SU-DHL-6 (cell line): Measurements from ENCODE around the gene UPB1.

Experiments
- H2AFZ ChIP-seq: fragments of 200-600 bp; sonication (generic); 2 replicates; pipeline ENCODE4 v1.6.1; 2014; ENCODE audit warnings: low read depth, mild to moderate bottlenecking, moderate library complexity, mixed read lengths, antibody characterized with exemption, low read length; ENCODE audit not compliant: severe bottlenecking
- H3F3A ChIP-seq: fragments of 200-600 bp; shearing (Covaris generic); 2 replicates; pipeline ENCODE4 v1.6.0; 2016; ENCODE audit warnings: antibody characterized with exemption, mild to moderate bottlenecking; ENCODE audit not compliant: insufficient read depth
- H3K27ac ChIP-seq: fragments of 200-600 bp; sonication (generic); 2 replicates; pipeline ENCODE4 v1.5.1; 2016; ENCODE audit warnings: low read depth, mild to moderate bottlenecking, low read length, moderate library complexity, mixed read lengths
- H3K27me3 ChIP-seq: fragments of 200-600 bp; sonication (generic), shearing (Covaris generic); 2 replicates; pipeline ENCODE4 v1.6.0; 2014; ENCODE audit warnings: mild to moderate bottlenecking, low read length
- H3K36me3 ChIP-seq: fragments of 200-600 bp; sonication (generic); 2 replicates; pipeline ENCODE4 v1.6.1; 2014; ENCODE audit warnings: mild to moderate bottlenecking, low read length, mixed read lengths
- H3K4me2 ChIP-seq: fragments of 300-600, 200-600 bp; shearing (Covaris generic), sonication (generic); 2 replicates; pipeline ENCODE4 v1.6.0; 2014; ENCODE audit warnings: low read length, low read depth, mild to moderate bottlenecking; ENCODE audit not compliant: poor library complexity, severe bottlenecking
- H3K4me3 ChIP-seq: fragments of 200-600 bp; sonication (generic); 2 replicates; pipeline ENCODE4 v1.5.1; 2014; ENCODE audit warnings: antibody characterized with exemption, low read length, mild to moderate bottlenecking, mixed read lengths; ENCODE audit not compliant: insufficient read depth, poor library complexity, severe bottlenecking
- H3K79me2 ChIP-seq: fragments of 200-600 bp; sonication (generic); 2 replicates; pipeline ENCODE4 v1.6.1; 2014; ENCODE audit warnings: mild to moderate bottlenecking, low read length, moderate library complexity; ENCODE audit not compliant: insufficient read depth
- H3K9ac ChIP-seq: fragments of 200-600 bp; sonication (generic); 2 replicates; pipeline ENCODE4 v1.7.0; 2014; ENCODE audit warnings: mild to moderate bottlenecking, low read length
- H3K9me2 ChIP-seq: fragments of 200-600 bp; sonication (generic); replicated peaks from 2 replicates; pipeline ENCODE4 v1.6.1; 2014; ENCODE audit warnings: low read length; ENCODE audit not compliant: insufficient read depth
- H3K9me3 ChIP-seq: fragments of 200-600 bp; sonication (generic); 2 replicates; pipeline ENCODE4 v1.6.1; 2014; ENCODE audit warnings: low read length, mixed read lengths; ENCODE audit not compliant: insufficient read depth
- H4K20me1 ChIP-seq: fragments of 200-600 bp; sonication (generic); 2 replicates; pipeline ENCODE4 v1.6.1; 2014; ENCODE audit warnings: low read depth, mild to moderate bottlenecking, antibody characterized with exemption, low read length, moderate library complexity, mixed read lengths
- CTCF ChIP-seq: fragments of 200-600 bp; sonication (generic); IDR thresholded peaks from one replicate; pipeline ENCODE4 v1.5.1; 2017; ENCODE audit warnings: antibody characterized with exemption, mild to moderate bottlenecking, low read length, moderate library complexity; ENCODE audit not compliant: insufficient read depth, poor library complexity, severe bottlenecking
- EZH2phosphoT487 ChIP-seq: fragments of 200-600 bp; sonication (generic), shearing (Covaris generic); conservative IDR thresholded peaks from 2 replicates; pipeline ENCODE4 v1.6.1; 2018; ENCODE audit warnings: mild to moderate bottlenecking, antibody characterized with exemption, low read length, moderate library complexity, mixed read lengths

UPB1 gene

GRCh38 chr22:24532075-24532474 is 36.9 kb downstream of the UPB1 start:
- no peaks in the 10 kb centered on the region for H3K36me3 ChIP-seq
- H3K4me2 ChIP-seq, result no peak overlapping the region
- H3K4me3 ChIP-seq, result no peak overlapping the region
- no peaks in the 10 kb centered on the region for H3K79me2 ChIP-seq
- no peaks in the 10 kb centered on the region for H4K20me1 ChIP-seq
- no peak overlapping the region for H2AFZ ChIP-seq
- TF ChIP-seq CTCF (no peak), EZH2phosphoT487 (no peak)
- H3K27ac ChIP-seq, result no peak overlapping the region
- no peaks in the 10 kb centered on the region for H3K27me3 ChIP-seq
- H3K9me2 ChIP-seq, result no peaks in the 10 kb centered on the region
- no peaks in the 10 kb centered on the region for H3K9me3 ChIP-seq
- H3K9ac ChIP-seq, result no peak overlapping the region
- H3F3A ChIP-seq, result no peaks in the 10 kb centered on the region

- H3K4me2 ChIP-seq, result no peak overlapping the region
- no peak overlapping the region for H3K4me3 ChIP-seq
- no peak overlapping the region for H3K27ac ChIP-seq
- no peaks in the 10 kb centered on the region for H3K27me3 ChIP-seq
- no peaks in the 10 kb centered on the region for H4K20me1 ChIP-seq
- TF ChIP-seq CTCF (no peak), EZH2phosphoT487 (no peak)
- no peaks in the 10 kb centered on the region for H3K9me2 ChIP-seq
- no peak overlapping the region for H3K9ac ChIP-seq
- no peaks in the 10 kb centered on the region for H3F3A ChIP-seq
- no peaks in the 10 kb centered on the region for H3K36me3 ChIP-seq
- H3K9me3 ChIP-seq, result no peaks in the 10 kb centered on the region
- no peak overlapping the region for H2AFZ ChIP-seq
- no peaks in the 10 kb centered on the region for H3K79me2 ChIP-seq
Measured at GRCh38 chr22:24535348-24535747, 40.2 kb downstream of the UPB1 start.

GRCh38 chr22:24536089-24536488 is 41.0 kb downstream of the UPB1 start:
- H2AFZ ChIP-seq, result no peak overlapping the region
- H3K9me2 ChIP-seq, result no peaks in the 10 kb centered on the region
- no peak overlapping the region for H3K4me3 ChIP-seq
- H3K79me2 ChIP-seq, result no peaks in the 10 kb centered on the region
- H4K20me1 ChIP-seq, result no peaks in the 10 kb centered on the region
- no peaks in the 10 kb centered on the region for H3K27me3 ChIP-seq
- H3K36me3 ChIP-seq, result no peaks in the 10 kb centered on the region
- H3K27ac ChIP-seq, result no peak overlapping the region
- no peaks in the 10 kb centered on the region for H3K9me3 ChIP-seq
- TF ChIP-seq EZH2phosphoT487, result no peak
- no peak for TF ChIP-seq CTCF
- H3K4me2 ChIP-seq, result no peak overlapping the region
- no peaks in the 10 kb centered on the region for H3F3A ChIP-seq
- H3K9ac ChIP-seq, result no peak overlapping the region

- H3K36me3 ChIP-seq, result no peaks in the 10 kb centered on the region
- TF ChIP-seq CTCF, result no peak
- TF ChIP-seq EZH2phosphoT487, result no peak
- H2AFZ ChIP-seq, result no peak overlapping the region
- H3K27me3 ChIP-seq, result no peaks in the 10 kb centered on the region
- H3K9ac ChIP-seq, result no peak overlapping the region
- H3K9me2 ChIP-seq, result no peaks in the 10 kb centered on the region
- H3K9me3 ChIP-seq, result no peaks in the 10 kb centered on the region
- H3K79me2 ChIP-seq, result no peaks in the 10 kb centered on the region
- H3F3A ChIP-seq, result no peaks in the 10 kb centered on the region
- no peak overlapping the region for H3K4me3 ChIP-seq
- no peaks in the 10 kb centered on the region for H4K20me1 ChIP-seq
- no peak overlapping the region for H3K4me2 ChIP-seq
- H3K27ac ChIP-seq, result no peak overlapping the region
Measured at GRCh38 chr22:24540470-24540869, 45.3 kb downstream of the UPB1 start.
